Hepatocyte (in vitro differentiated cells): Measurements from ENCODE around the gene MESD.

Experiments
- EZH2phosphoT487 ChIP-seq: fragments of 200-600 bp; sonication (generic); IDR thresholded peaks from one replicate; pipeline ENCODE4 v1.6.1; 2018; ENCODE audit warnings: antibody characterized with exemption, mild to moderate bottlenecking, low read depth, moderate library complexity; ENCODE audit not compliant: unreplicated experiment, severe bottlenecking
- TF ChIP-seq, protein P1 (sequence below): fragments of 200-600 bp; sonication (generic); IDR thresholded peaks from 2 replicates; pipeline ENCODE4 v1.5.1; 2016; ENCODE audit warnings: antibody characterized with exemption, mild to moderate bottlenecking; ENCODE audit not compliant: poor library complexity

GRCh38 chr15:80957556-80957955, 32.1 kb downstream of the MESD start:
- TF ChIP-seq, protein P1, sequence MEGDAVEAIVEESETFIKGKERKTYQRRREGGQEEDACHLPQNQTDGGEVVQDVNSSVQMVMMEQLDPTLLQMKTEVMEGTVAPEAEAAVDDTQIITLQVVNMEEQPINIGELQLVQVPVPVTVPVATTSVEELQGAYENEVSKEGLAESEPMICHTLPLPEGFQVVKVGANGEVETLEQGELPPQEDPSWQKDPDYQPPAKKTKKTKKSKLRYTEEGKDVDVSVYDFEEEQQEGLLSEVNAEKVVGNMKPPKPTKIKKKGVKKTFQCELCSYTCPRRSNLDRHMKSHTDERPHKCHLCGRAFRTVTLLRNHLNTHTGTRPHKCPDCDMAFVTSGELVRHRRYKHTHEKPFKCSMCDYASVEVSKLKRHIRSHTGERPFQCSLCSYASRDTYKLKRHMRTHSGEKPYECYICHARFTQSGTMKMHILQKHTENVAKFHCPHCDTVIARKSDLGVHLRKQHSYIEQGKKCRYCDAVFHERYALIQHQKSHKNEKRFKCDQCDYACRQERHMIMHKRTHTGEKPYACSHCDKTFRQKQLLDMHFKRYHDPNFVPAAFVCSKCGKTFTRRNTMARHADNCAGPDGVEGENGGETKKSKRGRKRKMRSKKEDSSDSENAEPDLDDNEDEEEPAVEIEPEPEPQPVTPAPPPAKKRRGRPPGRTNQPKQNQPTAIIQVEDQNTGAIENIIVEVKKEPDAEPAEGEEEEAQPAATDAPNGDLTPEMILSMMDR = no peak
- no peak for TF ChIP-seq EZH2phosphoT487
